ENCODE results near the gene WWOX.

The WWOX gene

DNA sequence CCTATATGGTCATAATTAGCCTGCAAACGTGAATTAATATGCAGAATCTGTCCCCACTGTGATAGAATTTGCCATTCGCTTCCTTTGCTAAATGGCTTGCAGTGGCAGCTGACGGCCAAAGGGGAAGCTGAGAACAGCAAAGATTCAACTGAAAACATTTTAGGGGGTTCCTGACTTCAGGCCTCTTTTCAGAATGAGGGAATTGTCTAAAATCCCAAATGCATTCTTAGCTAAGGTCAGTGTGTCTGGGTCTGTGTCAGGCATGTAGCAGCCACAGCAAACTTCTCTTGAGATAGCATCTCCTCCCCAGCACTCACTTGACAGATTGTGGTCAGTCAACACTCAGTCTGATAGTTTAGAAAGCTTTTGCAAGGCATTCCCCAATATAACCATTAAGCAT is 701.1 kb downstream of the WWOX start:
- TF ChIP-seq EZH2 (IDR thresholded peaks at IDR 0.05) (no peak), FOXP2 (optimal IDR thresholded peaks at IDR 0.05; ENCODE audit: control extremely low read depth, extremely low read length, insufficient read depth) (no peak), POLR2AphosphoS5 (IDR thresholded peaks at IDR 0.05; ENCODE audit: borderline replicate concordance, low read depth, low read length) (no peak)
- Histone ChIP-seq H3K9me3 (ENCODE audit: low read depth, low read length) (no peaks in the 10 kb centered on the region), H3K4me3 (no peak overlapping the region), H3K9ac (ENCODE audit: insufficient read length) (no peak overlapping the region), H3K27ac (no peak overlapping the region), H3K36me3 (ENCODE audit: insufficient read depth, low read length) (no peaks in the 10 kb centered on the region)
- no peak for DNase-seq (ENCODE audit: low read depth, low spot score)

DNA sequence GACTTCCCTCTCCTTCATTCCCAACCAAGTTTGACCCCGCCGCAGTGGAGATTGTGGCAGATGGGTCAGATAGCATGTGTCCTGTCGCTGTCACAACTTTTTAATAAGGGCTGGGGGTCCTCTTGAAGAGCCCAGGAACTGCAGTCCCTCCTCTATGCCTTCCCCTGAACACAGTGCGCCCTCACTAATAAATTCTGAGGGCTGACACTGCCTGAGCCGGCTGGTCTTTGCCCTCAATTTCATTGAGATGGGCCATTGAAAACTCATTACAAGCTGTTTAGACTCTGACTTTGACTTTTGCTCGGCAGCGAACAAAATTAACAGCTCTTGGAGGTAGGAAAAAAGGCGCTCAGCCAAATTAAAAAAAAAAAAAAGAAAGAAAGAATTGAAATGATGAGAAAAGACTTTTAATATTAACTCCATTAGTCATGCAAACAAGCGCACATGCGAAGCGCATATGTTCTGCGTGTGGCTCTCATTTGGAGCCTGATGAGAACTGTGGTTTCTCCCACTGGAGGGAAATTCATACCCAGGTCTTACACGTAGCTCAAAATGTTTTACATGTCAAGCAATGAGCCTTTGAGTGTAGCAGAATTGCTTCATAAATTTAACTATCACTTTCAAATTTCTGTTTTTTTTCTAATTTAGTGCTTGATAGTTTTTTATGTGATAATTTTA is 704.7 kb downstream of the WWOX start:
- Histone ChIP-seq H3K4me3 (no peak overlapping the region), H3K36me3 (ENCODE audit: insufficient read depth, low read length) (no peaks in the 10 kb centered on the region), H3K27ac (no peak overlapping the region), H3K9ac (ENCODE audit: insufficient read length) (no peak overlapping the region), H3K9me3 (ENCODE audit: low read depth, low read length) (no peaks in the 10 kb centered on the region)
- TF ChIP-seq EZH2 (IDR thresholded peaks at IDR 0.05): no peak
- no peak for TF ChIP-seq POLR2AphosphoS5 (IDR thresholded peaks at IDR 0.05; ENCODE audit: borderline replicate concordance, low read depth, low read length)
- TF ChIP-seq FOXP2 (optimal IDR thresholded peaks at IDR 0.05; ENCODE audit: control extremely low read depth, extremely low read length, insufficient read depth): no peak
- no peak for DNase-seq (ENCODE audit: low read depth, low spot score)

DNA sequence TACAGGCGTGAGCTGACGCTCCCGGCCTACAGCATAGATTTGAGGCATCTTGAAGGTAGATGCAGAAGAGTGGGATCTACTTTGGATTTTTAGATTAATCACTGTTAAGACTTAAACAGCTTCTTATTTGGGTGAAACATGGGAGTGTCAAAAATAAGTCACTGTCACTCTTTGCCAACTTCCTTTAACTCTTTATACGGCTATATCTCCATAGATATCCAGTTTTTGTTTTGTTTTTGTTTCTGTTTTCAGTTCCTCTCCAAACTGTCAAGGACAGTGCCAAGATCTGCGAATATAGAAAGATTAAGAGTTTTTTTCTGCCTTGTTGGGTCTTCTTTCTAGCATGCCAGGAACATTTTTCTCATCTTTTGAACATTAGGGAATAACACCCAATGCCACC is 706.1 kb downstream of the WWOX start:
- Histone ChIP-seq H3K27ac (no peak overlapping the region), H3K9me3 (ENCODE audit: low read depth, low read length) (no peaks in the 10 kb centered on the region), H3K4me3 (no peak overlapping the region), H3K36me3 (ENCODE audit: insufficient read depth, low read length) (no peaks in the 10 kb centered on the region), H3K9ac (ENCODE audit: insufficient read length) (no peak overlapping the region)
- TF ChIP-seq EZH2 (IDR thresholded peaks at IDR 0.05) (no peak), FOXP2 (optimal IDR thresholded peaks at IDR 0.05; ENCODE audit: control extremely low read depth, extremely low read length, insufficient read depth) (no peak), POLR2AphosphoS5 (IDR thresholded peaks at IDR 0.05; ENCODE audit: borderline replicate concordance, low read depth, low read length) (no peak)
- DNase-seq (ENCODE audit: low read depth, low spot score): no peak

DNA sequence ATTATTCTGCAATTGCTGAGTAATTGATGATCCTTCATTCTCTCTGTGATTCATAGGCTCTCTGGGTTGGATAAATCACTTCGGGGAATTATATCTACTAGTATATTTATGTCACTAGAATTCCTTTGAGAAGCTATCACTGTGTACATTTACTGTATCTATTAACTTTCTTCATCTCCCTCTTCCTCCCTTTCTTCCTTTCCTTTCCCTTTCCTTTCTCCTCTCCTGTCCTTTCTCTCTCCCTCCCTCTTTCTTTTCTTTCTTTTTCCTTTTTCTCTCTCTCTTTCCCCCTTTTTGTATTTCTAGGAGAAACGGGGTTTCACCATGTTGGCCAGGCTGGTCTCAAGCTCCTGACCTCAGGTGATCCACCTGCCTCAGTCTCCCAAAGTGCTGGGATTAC is 711.8 kb downstream of the WWOX start:
- H3K4me3 ChIP-seq: no peak overlapping the region
- no peak for DNase-seq (ENCODE audit: low read depth, low spot score)
- TF ChIP-seq FOXP2 (optimal IDR thresholded peaks at IDR 0.05; ENCODE audit: control extremely low read depth, extremely low read length, insufficient read depth) (no peak), EZH2 (IDR thresholded peaks at IDR 0.05) (no peak), POLR2AphosphoS5 (IDR thresholded peaks at IDR 0.05; ENCODE audit: borderline replicate concordance, low read depth, low read length) (no peak)
- H3K9ac ChIP-seq (ENCODE audit: insufficient read length): no peak overlapping the region
- H3K9me3 ChIP-seq (ENCODE audit: low read depth, low read length): no peaks in the 10 kb centered on the region
- H3K36me3 ChIP-seq (ENCODE audit: insufficient read depth, low read length): no peaks in the 10 kb centered on the region
- H3K27ac ChIP-seq: no peak overlapping the region

DNA sequence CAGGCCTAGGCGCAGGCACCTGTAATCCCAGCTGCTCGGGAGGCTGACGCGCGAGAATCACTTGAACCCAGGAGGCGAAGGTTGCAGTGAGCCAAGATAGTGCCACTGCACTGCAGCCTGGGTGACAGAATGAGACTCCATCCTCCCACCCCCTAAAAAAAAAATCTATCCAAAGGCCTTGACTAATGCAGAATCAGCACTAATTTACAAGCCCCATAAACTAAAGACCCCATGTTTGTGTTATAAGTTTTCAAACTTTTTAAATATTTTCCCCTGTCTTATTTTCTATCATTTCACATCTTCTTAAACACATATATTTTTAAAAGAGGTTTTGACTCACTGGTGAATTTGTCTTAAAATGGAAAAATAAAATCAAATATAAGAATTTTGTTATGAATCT is 713.1 kb downstream of the WWOX start:
- Histone ChIP-seq H3K27ac (no peak overlapping the region), H3K9ac (ENCODE audit: insufficient read length) (no peak overlapping the region), H3K4me3 (no peak overlapping the region), H3K9me3 (ENCODE audit: low read depth, low read length) (no peaks in the 10 kb centered on the region), H3K36me3 (ENCODE audit: insufficient read depth, low read length) (no peaks in the 10 kb centered on the region)
- TF ChIP-seq POLR2AphosphoS5 (IDR thresholded peaks at IDR 0.05; ENCODE audit: borderline replicate concordance, low read depth, low read length): no peak
- no peak for TF ChIP-seq FOXP2 (optimal IDR thresholded peaks at IDR 0.05; ENCODE audit: control extremely low read depth, extremely low read length, insufficient read depth)
- TF ChIP-seq EZH2 (IDR thresholded peaks at IDR 0.05): no peak
- no peak for DNase-seq (ENCODE audit: low read depth, low spot score)

DNA sequence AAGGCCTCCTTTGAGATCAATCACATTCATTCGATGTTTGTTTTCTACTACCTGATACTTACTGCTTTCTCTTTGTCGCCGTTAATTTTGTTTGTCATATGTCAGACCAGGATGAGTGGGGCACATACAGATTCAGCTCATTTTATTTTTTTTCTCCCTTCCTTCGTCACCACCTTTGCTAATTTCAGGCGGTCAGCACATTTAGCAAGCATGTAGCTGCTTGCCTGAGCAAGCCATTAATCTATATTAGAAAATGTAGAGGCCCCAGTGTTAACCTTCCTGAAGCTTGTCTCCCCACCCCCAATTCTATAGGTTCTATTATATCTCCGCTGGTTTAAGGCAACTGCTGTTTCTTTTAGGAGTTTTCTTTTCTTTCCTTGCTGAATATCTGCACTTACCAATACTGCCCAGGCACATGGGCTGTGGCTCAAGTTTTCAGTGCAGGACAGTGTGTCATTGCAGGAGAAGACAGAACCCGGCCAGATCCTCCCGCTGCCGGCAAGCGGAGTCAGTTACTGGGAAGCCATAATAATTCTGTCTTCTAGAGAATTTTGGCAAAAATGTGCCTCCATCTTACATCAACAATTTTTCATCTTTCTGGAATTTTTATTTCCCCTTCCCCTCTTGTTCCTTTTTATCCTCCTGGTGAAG is 714.3 kb downstream of the WWOX start:
- Histone ChIP-seq H3K4me3 (no peak overlapping the region), H3K9me3 (ENCODE audit: low read depth, low read length) (no peaks in the 10 kb centered on the region), H3K27ac (no peak overlapping the region), H3K9ac (ENCODE audit: insufficient read length) (no peak overlapping the region), H3K36me3 (ENCODE audit: insufficient read depth, low read length) (no peaks in the 10 kb centered on the region)
- DNase-seq (ENCODE audit: low read depth, low spot score): no peak
- no peak for TF ChIP-seq EZH2 (IDR thresholded peaks at IDR 0.05)
- TF ChIP-seq FOXP2 (optimal IDR thresholded peaks at IDR 0.05; ENCODE audit: control extremely low read depth, extremely low read length, insufficient read depth): no peak
- no peak for TF ChIP-seq POLR2AphosphoS5 (IDR thresholded peaks at IDR 0.05; ENCODE audit: borderline replicate concordance, low read depth, low read length)

DNA sequence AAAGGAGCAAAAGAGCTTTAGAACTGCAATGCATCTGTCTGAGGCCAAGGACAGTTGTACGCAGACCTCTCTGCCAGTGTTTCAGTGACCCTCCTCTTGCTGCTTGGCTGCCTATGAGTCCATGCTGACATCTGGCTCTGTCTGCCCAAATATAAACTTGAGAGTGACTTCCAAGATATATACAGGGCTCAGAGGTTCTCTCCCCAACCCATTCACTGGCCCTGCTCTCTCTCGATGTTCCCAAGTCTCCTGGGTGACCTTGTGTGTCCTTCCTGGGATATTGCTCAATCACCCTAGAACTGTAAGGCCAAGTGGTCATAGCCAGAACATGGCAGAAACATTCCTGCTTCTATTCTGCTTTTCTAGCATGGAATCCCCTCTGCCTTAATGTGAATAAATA is 716.3 kb downstream of the WWOX start:
- H3K36me3 ChIP-seq (ENCODE audit: insufficient read depth, low read length): no peaks in the 10 kb centered on the region
- TF ChIP-seq FOXP2 (optimal IDR thresholded peaks at IDR 0.05; ENCODE audit: control extremely low read depth, extremely low read length, insufficient read depth): no peak
- no peak for TF ChIP-seq EZH2 (IDR thresholded peaks at IDR 0.05)
- TF ChIP-seq POLR2AphosphoS5 (IDR thresholded peaks at IDR 0.05; ENCODE audit: borderline replicate concordance, low read depth, low read length): no peak
- H3K27ac ChIP-seq: no peak overlapping the region
- no peak for DNase-seq (ENCODE audit: low read depth, low spot score)
- no peak overlapping the region for H3K4me3 ChIP-seq
- no peak overlapping the region for H3K9ac ChIP-seq (ENCODE audit: insufficient read length)
- no peaks in the 10 kb centered on the region for H3K9me3 ChIP-seq (ENCODE audit: low read depth, low read length)

DNA sequence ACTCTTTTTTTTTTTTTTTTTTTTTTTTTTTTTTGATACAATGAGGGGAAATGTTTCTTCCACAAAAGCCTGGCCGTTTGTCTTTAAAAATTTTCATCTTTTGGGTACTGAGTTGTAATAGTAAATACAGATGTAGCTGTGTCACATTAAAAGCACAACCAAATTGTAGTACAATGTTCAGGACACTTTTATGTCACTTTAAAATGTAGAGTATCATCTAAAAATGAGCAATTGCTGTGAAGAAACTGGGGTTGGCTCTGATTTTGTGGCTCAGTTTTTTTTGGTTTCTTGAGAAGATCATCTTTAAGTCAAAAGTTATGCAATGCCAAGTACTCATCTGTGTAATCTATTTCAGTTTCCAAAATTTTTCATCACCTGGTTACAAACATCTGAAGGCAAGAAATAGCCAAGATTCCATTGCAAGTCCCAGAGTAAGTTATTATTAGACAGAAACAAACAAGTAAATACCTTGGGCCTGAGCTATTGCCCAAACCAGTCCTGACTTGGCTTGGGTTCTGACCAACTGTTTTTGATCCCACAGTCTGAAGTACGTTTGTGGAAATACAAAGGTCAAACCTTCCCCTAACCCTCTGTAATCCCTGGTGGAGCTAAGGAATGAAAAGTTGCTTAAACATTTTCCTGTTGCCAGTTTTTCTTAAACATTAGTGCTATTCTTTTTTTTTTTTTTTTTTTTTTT is 717.2 kb downstream of the WWOX start:
- DNase-seq (ENCODE audit: low read depth, low spot score): no peak
- Histone ChIP-seq H3K27ac (no peak overlapping the region), H3K36me3 (ENCODE audit: insufficient read depth, low read length) (no peaks in the 10 kb centered on the region), H3K4me3 (no peak overlapping the region), H3K9ac (ENCODE audit: insufficient read length) (no peak overlapping the region), H3K9me3 (ENCODE audit: low read depth, low read length) (no peaks in the 10 kb centered on the region)
- TF ChIP-seq FOXP2 (optimal IDR thresholded peaks at IDR 0.05; ENCODE audit: control extremely low read depth, extremely low read length, insufficient read depth) (no peak), EZH2 (IDR thresholded peaks at IDR 0.05) (no peak), POLR2AphosphoS5 (IDR thresholded peaks at IDR 0.05; ENCODE audit: borderline replicate concordance, low read depth, low read length) (no peak)

Data from SK-N-MC (cell line).